Left ventricle myocardium inferior (tissue), 1 donor: ENCODE measurements around the gene ZNF740. TPM values are rescaled to one million over a fixed set of nuclear protein-coding genes. Genes with fewer than 3 reads are reported as not detected.
"Not testable (repeated sequence)": the region's sequence is repeated elsewhere in the genome, so short reads cannot be mapped to it uniquely, and the experiment has no call there.

ENCODE experiments used
- DNase-seq: peaks from one replicate; pipeline ENCODE4 v3.0.0-alpha.2; 2020
- H3K27ac ChIP-seq: fragments of 200-600 bp; replicated peaks from 2 replicates; pipeline ENCODE4 v1.8.0; 2021
- H3K27me3 ChIP-seq: fragments of 200-600 bp; 2 replicates; pipeline ENCODE4 v1.8.0; 2021; ENCODE audit warnings: low read depth
- H3K36me3 ChIP-seq: fragments of 200-600 bp; 2 replicates; pipeline ENCODE4 v1.8.0; 2021
- H3K4me1 ChIP-seq: fragments of 200-600 bp; 2 replicates; pipeline ENCODE4 v1.8.0; 2021
- H3K4me3 ChIP-seq: fragments of 200-600 bp; 2 replicates; pipeline ENCODE4 v1.8.0; 2021; ENCODE audit warnings: mild to moderate bottlenecking, moderate library complexity
- H3K9me3 ChIP-seq: fragments of 200-600 bp; replicated peaks from 2 replicates; pipeline ENCODE4 v1.8.0; 2021
- CTCF ChIP-seq: fragments of 200-600 bp; IDR thresholded peaks from 2 replicates; pipeline ENCODE4 v1.8.0; 2021; ENCODE audit warnings: antibody characterized with exemption, mild to moderate bottlenecking, borderline replicate concordance
- intact Hi-C: fragments of 100-400 bp; cut with micrococcal nuclease; formaldehyde crosslinking; loops from one replicate; pipeline ENCODE4 v1.11.0; 2022
- total RNA-seq: library from RNA; stranded (reverse); fragmentation: NEBNext Ultra II Directional; extraction: Animal tissue kit (Norgen Biotek cat#: 25700); gene quantifications from one replicate; pipeline ENCODE4 v1.2.1, GENCODE V29; 2021
- donor health status: DM: no; HTN: yes; CAD: no; lungs with severe emphysema.

ZNF740 gene
- total RNA-seq, 1 donor from 2014 or later, result 26.5 TPM

- intact Hi-C loops, result no loop called here
- no peaks in the 10 kb centered on the region for H3K9me3 ChIP-seq
- DNase-seq, result no peak
- TF ChIP-seq CTCF, result no peak
- H3K4me1 ChIP-seq, result peaks cover 8% of the 10 kb centered on the region
- no peak overlapping the region for H3K27ac ChIP-seq
- H3K27me3 ChIP-seq, result no peaks in the 10 kb centered on the region
- peaks cover 30% of the 10 kb centered on the region for H3K36me3 ChIP-seq
- H3K4me3 ChIP-seq, result no peak overlapping the region
Observed at GRCh38 chr12:53173085-53173715, 7.3 kb upstream of the ZNF740 start.

- no peak for DNase-seq
- intact Hi-C loops, result no loop called here
- H3K27me3 ChIP-seq, result no peaks in the 10 kb centered on the region
- no peak for TF ChIP-seq CTCF
- no peak overlapping the region for H3K4me3 ChIP-seq
- H3K4me1 ChIP-seq, result peaks cover 18% of the 10 kb centered on the region
- H3K9me3 ChIP-seq, result no peaks in the 10 kb centered on the region
- peaks cover 25% of the 10 kb centered on the region for H3K36me3 ChIP-seq
- no peak overlapping the region for H3K27ac ChIP-seq
Observed at GRCh38 chr12:53174881-53175491, 5.5 kb upstream of the ZNF740 start.

GRCh38 chr12:53176750-53177149, 3.8 kb upstream of the ZNF740 start:
- Histone ChIP-seq H3K9me3 (no peaks in the 10 kb centered on the region), H3K27ac (no peak overlapping the region), H3K36me3 (peaks cover 18% of the 10 kb centered on the region), H3K4me3 (no peak overlapping the region), H3K27me3 (no peaks in the 10 kb centered on the region), H3K4me1 (peaks cover 33% of the 10 kb centered on the region)
- intact Hi-C loops, result no loop called here
- TF ChIP-seq CTCF, result no peak
- DNase-seq, result no peak

- Histone ChIP-seq H3K36me3 (peaks cover 20% of the 10 kb centered on the region), H3K4me1 (peaks cover 40% of the 10 kb centered on the region)
- H3K9me3 ChIP-seq, H3K4me3 ChIP-seq, intact Hi-C loops, H3K27me3 ChIP-seq, H3K27ac ChIP-seq, DNase-seq: not testable (repeated sequence)
Observed at GRCh38 chr12:53177447-53177846, 3.1 kb upstream of the ZNF740 start.

GRCh38 chr12:53178803-53179202, 1.7 kb upstream of the ZNF740 start:
- DNase-seq, intact Hi-C loops, H3K27me3 ChIP-seq, H3K4me3 ChIP-seq, H3K9me3 ChIP-seq: not testable (repeated sequence)
- Histone ChIP-seq H3K36me3 (peaks cover 24% of the 10 kb centered on the region), H3K4me1 (peaks cover 54% of the 10 kb centered on the region), H3K27ac (peak overlapping the region; percentile 98)

DNA sequence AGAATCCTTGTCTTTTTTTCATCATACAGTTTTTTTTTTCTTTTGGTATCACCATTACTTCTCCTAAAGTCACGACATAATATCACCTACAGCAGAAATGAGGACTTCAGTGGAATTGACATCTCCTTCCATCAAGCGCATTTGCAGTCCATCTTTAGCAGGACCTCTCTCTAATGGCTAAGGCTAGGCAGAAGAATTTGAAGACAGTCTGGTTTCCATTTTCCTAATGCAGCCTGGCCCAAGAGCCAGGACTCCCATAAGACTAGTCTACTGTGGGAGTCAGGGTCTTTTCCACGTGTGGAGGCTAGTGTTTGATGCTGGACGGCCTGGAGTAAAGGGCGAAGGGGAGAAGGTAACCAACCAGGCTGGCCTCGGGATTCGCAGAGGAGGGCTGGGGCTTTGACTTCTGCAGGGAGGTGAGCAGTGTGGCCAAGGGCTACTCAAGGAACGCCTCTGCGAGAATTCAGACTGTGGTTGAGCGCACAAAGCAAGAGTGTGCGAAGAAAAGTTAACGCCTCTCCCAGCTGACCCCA, 769 bp upstream of the ZNF740 start:
- Histone ChIP-seq H3K27ac (peak overlapping the region; percentile 98), H3K4me1 (peaks cover 63% of the 10 kb centered on the region), H3K36me3 (peaks cover 30% of the 10 kb centered on the region), H3K4me3 (peak overlapping the region; percentile 84), H3K9me3 (no peaks in the 10 kb centered on the region), H3K27me3 (no peaks in the 10 kb centered on the region)
- intact Hi-C loops, result no loop called here
- TF ChIP-seq CTCF, result no peak
- DNase-seq, result no peak
